Neutrophil (primary cell): ENCODE results near the gene ANP32E.
A peak's percentile ranks its signal among the peaks of the same experiment; 100 is the strongest.

ENCODE experiments used
- H3K27ac ChIP-seq: fragments of 200-600 bp; sonication (generic); 2 replicates; pipeline ENCODE4 v1.5.1; 2016; ENCODE audit warnings: mild to moderate bottlenecking, moderate library complexity
- H3K27me3 ChIP-seq: fragments of 200-600 bp; sonication (generic); 2 replicates; pipeline ENCODE4 v1.6.0; 2016; ENCODE audit warnings: mild to moderate bottlenecking
- H3K36me3 ChIP-seq: fragments of 200-600 bp; sonication (generic); 2 replicates; pipeline ENCODE4 v1.5.1; 2017
- H3K4me1 ChIP-seq, 2 experiments: fragments of 200-600 bp in 1 of 2; sonication (generic) in 1 of 2; 1 replicate in 1 of 2; 2 replicates in 1 of 2; pipeline versions ENCODE4 v1.5.1 to v1.6.1; 2013 to 2016; ENCODE audit warnings: low read depth in 1 of 2, low read length in 1 of 2, mild to moderate bottlenecking in 1 of 2, moderate library complexity in 1 of 2; ENCODE audit not compliant: control insufficient read depth in 1 of 2, insufficient read depth in 1 of 2
- H3K4me3 ChIP-seq, 2 experiments: fragments of 200-600 bp in 1 of 2; sonication (generic) in 1 of 2; 1 replicate in 1 of 2; 2 replicates in 1 of 2; pipeline ENCODE4 v1.5.1; 2013 to 2016; ENCODE audit warnings: low read depth in 1 of 2, low read length in 1 of 2, mild to moderate bottlenecking in 1 of 2, moderate library complexity in 1 of 2
- H3K9me3 ChIP-seq: fragments of 200-600 bp; sonication (generic); 2 replicates; pipeline ENCODE4 v1.5.1; 2016
- TF ChIP-seq, protein P1 (sequence below): fragments of 200-600 bp; sonication (generic); IDR thresholded peaks from 2 replicates; pipeline ENCODE4 v1.5.1; 2016; ENCODE audit warnings: antibody characterized with exemption

The ANP32E gene

DNA sequence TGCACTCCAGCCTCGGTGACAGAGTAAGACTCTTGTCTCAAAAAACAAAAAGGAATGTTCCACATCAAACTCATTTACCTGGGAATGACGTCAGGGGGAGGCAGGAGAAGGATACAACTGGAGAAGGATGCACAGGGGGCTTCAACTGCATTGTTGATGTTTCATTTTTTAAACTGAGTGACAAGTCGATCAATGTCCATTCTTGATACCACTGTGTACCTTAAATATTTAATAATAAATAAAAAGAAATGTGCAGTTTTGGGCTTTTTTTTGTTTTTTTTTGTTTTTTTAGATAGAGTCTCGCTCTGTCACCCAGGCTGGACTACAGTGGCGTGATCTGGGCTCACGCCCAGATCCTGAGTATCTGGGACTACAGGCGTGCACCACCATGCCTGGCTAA, 50.4 kb downstream of the ANP32E start:
- Histone ChIP-seq H3K27me3 (no peaks in the 10 kb centered on the region), H3K9me3 (no peaks in the 10 kb centered on the region), H3K27ac (peak overlapping the region; percentile 93), H3K4me1 (peaks cover 52 to 55% of the 10 kb centered on the region in 2 experiments), H3K4me3 (no peak overlapping the region), H3K36me3 (no peaks in the 10 kb centered on the region)
- TF ChIP-seq, protein P1, sequence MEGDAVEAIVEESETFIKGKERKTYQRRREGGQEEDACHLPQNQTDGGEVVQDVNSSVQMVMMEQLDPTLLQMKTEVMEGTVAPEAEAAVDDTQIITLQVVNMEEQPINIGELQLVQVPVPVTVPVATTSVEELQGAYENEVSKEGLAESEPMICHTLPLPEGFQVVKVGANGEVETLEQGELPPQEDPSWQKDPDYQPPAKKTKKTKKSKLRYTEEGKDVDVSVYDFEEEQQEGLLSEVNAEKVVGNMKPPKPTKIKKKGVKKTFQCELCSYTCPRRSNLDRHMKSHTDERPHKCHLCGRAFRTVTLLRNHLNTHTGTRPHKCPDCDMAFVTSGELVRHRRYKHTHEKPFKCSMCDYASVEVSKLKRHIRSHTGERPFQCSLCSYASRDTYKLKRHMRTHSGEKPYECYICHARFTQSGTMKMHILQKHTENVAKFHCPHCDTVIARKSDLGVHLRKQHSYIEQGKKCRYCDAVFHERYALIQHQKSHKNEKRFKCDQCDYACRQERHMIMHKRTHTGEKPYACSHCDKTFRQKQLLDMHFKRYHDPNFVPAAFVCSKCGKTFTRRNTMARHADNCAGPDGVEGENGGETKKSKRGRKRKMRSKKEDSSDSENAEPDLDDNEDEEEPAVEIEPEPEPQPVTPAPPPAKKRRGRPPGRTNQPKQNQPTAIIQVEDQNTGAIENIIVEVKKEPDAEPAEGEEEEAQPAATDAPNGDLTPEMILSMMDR: no peak

DNA sequence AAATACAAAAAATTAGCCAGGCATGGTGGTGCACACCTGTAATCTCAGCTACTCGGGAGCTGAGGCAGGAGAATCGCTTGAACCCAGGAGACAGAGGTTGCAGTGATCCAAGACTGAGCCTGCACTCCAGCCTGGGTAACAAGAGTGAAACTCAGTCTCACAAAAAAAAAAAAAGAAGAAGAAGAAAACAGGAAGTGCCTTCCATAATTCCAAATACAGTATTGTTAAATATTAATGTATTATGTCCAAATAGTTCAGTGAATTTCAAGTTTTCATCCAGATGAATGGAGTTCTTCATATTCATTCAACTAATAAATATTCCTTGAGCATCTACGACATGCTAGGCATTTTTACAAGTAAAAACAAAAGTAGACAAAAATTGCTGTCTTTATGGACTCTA, 52.9 kb downstream of the ANP32E start:
- peaks cover 76 to 79% of the 10 kb centered on the region in 2 experiments for H3K4me1 ChIP-seq
- H3K27ac ChIP-seq: peak overlapping the region; percentile 71
- TF ChIP-seq, protein P1: no peak
- H3K4me3 ChIP-seq: peak overlapping the region in 1 of 2 experiments; percentile 31
- no peaks in the 10 kb centered on the region for H3K27me3 ChIP-seq
- H3K36me3 ChIP-seq: no peaks in the 10 kb centered on the region
- no peaks in the 10 kb centered on the region for H3K9me3 ChIP-seq

DNA sequence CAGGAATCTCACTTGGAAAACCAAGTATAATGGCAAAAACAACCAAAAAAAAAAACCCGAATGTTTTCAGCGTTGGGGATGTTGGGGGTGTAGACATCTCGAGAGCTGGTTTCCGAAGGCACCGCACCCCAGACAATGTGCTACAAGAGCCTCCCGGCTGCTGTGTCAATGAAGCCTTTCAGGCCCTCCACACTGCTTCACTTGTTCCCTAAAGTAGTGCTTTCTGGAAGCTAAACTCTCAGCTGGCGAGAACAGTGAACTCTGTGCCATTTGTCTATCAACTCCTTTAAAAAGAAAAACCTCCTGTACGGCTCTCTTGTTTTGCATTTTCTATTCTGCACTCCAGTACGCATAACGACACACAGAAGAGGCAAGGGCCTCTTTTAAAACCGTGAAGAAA, 53.7 kb downstream of the ANP32E start:
- H3K36me3 ChIP-seq: no peaks in the 10 kb centered on the region
- no peaks in the 10 kb centered on the region for H3K9me3 ChIP-seq
- peaks cover 76 to 79% of the 10 kb centered on the region in 2 experiments for H3K4me1 ChIP-seq
- TF ChIP-seq, protein P1: no peak
- H3K27ac ChIP-seq: peak overlapping the region; percentile 26
- no peaks in the 10 kb centered on the region for H3K27me3 ChIP-seq
- no peak overlapping the region for H3K4me3 ChIP-seq

DNA sequence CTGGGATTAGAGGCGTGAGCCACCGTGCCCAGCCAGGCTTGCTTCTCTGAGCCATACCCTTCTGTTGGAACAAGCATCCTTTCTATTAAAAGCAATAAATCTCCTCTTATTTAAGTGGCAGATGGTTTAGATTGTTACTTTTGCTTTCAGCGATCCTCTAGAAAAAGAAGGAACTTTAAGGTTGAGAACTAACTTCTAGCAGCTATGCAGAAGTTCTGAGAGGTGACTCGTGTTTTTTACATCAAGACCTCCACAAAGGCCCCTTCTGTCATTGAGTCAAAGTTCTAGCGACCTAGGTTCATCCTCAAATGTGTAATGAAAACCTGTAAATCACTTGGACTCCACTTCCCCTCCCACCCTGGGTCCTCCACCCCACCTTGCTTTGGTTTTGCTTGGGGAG, 55.4 kb downstream of the ANP32E start:
- TF ChIP-seq, protein P1: no peak
- peak overlapping the region in 1 of 2 experiments; percentile 21 for H3K4me3 ChIP-seq
- H3K27me3 ChIP-seq: no peaks in the 10 kb centered on the region
- peak overlapping the region; percentile 78 for H3K27ac ChIP-seq
- peaks cover 72 to 78% of the 10 kb centered on the region in 2 experiments for H3K4me1 ChIP-seq
- no peaks in the 10 kb centered on the region for H3K36me3 ChIP-seq
- no peaks in the 10 kb centered on the region for H3K9me3 ChIP-seq

DNA sequence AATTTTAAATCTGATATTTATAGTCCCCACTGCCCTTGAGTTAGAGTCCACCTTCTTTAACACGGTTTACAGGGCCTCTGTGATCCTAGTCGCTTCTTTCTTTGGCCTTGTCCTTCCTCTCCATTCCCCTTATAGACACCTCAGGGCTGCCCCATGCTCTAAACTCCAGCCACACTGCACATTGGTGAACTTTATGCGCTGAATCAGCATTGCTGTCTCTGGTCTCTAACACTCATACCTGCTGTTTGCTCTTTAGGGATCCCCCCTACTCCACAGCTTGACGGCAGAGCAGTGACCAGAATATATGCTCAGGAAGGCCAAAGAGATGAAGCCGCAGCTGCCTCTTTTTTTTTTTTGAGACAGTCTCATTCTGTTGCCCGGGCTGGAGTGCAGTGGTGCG, 56.0 kb downstream of the ANP32E start:
- peak overlapping the region; percentile 78 for H3K27ac ChIP-seq

More for the DNA sequence above, 56.0 kb downstream of the ANP32E start:
- TF ChIP-seq, protein P1: no peak
- no peaks in the 10 kb centered on the region for H3K27me3 ChIP-seq
- H3K4me1 ChIP-seq: peaks cover 72 to 78% of the 10 kb centered on the region in 2 experiments
- H3K4me3 ChIP-seq: no peak overlapping the region
- no peaks in the 10 kb centered on the region for H3K9me3 ChIP-seq
- no peaks in the 10 kb centered on the region for H3K36me3 ChIP-seq
